GM12865 (cell line): ENCODE data around the gene PSD2.

Experiments
- DNase-seq: peaks from one replicate; pipeline ENCODE4 v3.0.0; 2010; ENCODE audit warnings: low read depth
- H3K4me3 ChIP-seq: 2 replicates; pipeline ENCODE4 v1.5.1; 2011; ENCODE audit warnings: mild to moderate bottlenecking, low read depth, low read length, control low read depth
- TF ChIP-seq, protein P1 (sequence below): IDR thresholded peaks from 2 replicates; pipeline ENCODE4 v1.5.1; 2011; ENCODE audit warnings: low read length, control low read depth, low read depth, inconsistent platforms; ENCODE audit not compliant: insufficient read depth; ENCODE audit errors: missing control alignments

PSD2 gene

GRCh38 chr5:139849942-139850341 is 54.3 kb downstream of the PSD2 start:
- TF ChIP-seq, protein P1, sequence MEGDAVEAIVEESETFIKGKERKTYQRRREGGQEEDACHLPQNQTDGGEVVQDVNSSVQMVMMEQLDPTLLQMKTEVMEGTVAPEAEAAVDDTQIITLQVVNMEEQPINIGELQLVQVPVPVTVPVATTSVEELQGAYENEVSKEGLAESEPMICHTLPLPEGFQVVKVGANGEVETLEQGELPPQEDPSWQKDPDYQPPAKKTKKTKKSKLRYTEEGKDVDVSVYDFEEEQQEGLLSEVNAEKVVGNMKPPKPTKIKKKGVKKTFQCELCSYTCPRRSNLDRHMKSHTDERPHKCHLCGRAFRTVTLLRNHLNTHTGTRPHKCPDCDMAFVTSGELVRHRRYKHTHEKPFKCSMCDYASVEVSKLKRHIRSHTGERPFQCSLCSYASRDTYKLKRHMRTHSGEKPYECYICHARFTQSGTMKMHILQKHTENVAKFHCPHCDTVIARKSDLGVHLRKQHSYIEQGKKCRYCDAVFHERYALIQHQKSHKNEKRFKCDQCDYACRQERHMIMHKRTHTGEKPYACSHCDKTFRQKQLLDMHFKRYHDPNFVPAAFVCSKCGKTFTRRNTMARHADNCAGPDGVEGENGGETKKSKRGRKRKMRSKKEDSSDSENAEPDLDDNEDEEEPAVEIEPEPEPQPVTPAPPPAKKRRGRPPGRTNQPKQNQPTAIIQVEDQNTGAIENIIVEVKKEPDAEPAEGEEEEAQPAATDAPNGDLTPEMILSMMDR, result no peak
- DNase-seq, result no peak

GRCh38 chr5:139850423-139851016 is 54.9 kb downstream of the PSD2 start:
- no peak overlapping the region for H3K4me3 ChIP-seq
- TF ChIP-seq, protein P1, result no peak
- DNase-seq, result no peak

More at GRCh38 chr5:139849942-139850341, 54.3 kb downstream of the PSD2 start:
- no peak overlapping the region for H3K4me3 ChIP-seq

- TF ChIP-seq, protein P1, result no peak
- DNase-seq, result no peak
- no peak overlapping the region for H3K4me3 ChIP-seq
Measured at GRCh38 chr5:139851558-139851957, 56.0 kb downstream of the PSD2 start.

GRCh38 chr5:139852696-139853095 is 57.1 kb downstream of the PSD2 start:
- no peak for DNase-seq
- TF ChIP-seq, protein P1, result no peak
- no peak overlapping the region for H3K4me3 ChIP-seq

GRCh38 chr5:139854029-139854605 is 58.5 kb downstream of the PSD2 start:
- no peak for DNase-seq
- no peak overlapping the region for H3K4me3 ChIP-seq
- TF ChIP-seq, protein P1, result no peak

DNA sequence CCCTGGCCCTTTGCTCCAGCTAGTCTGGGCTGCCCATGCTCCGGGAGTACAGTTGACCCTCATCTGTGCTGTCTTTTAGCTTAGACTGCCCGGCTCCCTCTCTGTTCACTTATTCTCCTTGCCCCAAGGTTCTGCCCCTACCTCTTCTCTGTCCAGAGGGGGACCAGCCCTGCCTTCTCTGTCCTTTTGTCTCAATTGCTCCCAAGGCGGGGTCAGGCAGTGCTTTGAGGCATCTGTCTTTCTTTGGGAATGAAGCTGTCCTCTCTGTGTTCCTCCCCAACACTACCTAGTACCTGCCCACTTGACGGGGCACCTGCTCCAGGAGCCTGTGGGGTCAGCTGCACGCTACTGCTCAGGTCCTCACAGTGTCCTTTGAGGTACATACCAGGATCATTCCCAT is 59.3 kb downstream of the PSD2 start:
- no peak for DNase-seq
- TF ChIP-seq, protein P1, result no peak
- no peak overlapping the region for H3K4me3 ChIP-seq

GRCh38 chr5:139855451-139855850 is 59.8 kb downstream of the PSD2 start:
- no peak overlapping the region for H3K4me3 ChIP-seq
- TF ChIP-seq, protein P1, result no peak
- no peak for DNase-seq
